ENCODE data around the gene TEX264.

GRCh38 chr3:51642462-51642861 lies 28.6 kb upstream of the TEX264 start:
- TF ChIP-seq GATA2 (IDR thresholded peaks at IDR 0.05; ENCODE audit: low read depth, low read length) = no peak
- no peak for TF ChIP-seq GATA3 (IDR thresholded peaks at IDR 0.05; ENCODE audit: low read depth, low read length)

Measured in SH-SY5Y (cell line).